ENCODE data around the gene CCL18.

GRCh38 chr17:36117505-36118382, 53.7 kb downstream of the CCL18 start:
- no peak for TF ChIP-seq ZNF384 (IDR thresholded peaks at IDR 0.05)
- no peak for TF ChIP-seq NFRKB (IDR thresholded peaks at IDR 0.05)
- TF ChIP-seq SP1 (IDR thresholded peaks at IDR 0.05) = no peak
- TF ChIP-seq SUZ12 (IDR thresholded peaks at IDR 0.05) = no peak

Data from HEK293T (cell line).